ENCODE results near the gene SPATA19. TPM values are rescaled to one million over a fixed set of nuclear protein-coding genes. Genes with fewer than 3 reads are reported as not detected.

The SPATA19 gene
- total and polyA plus RNA-seq, 4 donors, result not detected

DNA sequence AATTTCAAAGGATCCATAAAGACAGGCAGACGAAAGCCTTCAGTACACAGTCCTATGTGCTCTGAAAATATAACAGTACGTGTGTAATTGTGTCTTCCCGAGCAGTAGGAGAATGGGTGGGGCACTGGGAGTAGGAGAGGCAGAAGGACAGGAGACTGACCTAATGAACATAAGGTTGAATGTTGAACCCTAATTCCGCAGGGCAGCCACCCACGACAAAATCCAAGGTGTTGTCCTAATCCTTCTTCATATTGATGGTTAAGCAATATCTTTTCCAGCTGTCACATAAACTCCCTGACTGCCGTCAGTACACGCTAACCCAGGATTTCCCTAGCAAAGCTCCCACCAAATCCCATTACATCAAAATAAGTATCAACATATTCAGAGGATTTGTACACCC, 34.5 kb downstream of the SPATA19 start (continued):
- TF ChIP-seq RAD21 (IDR thresholded peaks at IDR 0.05), result no peak
- TF ChIP-seq HNF4G (IDR thresholded peaks at IDR 0.05), result no peak

DNA sequence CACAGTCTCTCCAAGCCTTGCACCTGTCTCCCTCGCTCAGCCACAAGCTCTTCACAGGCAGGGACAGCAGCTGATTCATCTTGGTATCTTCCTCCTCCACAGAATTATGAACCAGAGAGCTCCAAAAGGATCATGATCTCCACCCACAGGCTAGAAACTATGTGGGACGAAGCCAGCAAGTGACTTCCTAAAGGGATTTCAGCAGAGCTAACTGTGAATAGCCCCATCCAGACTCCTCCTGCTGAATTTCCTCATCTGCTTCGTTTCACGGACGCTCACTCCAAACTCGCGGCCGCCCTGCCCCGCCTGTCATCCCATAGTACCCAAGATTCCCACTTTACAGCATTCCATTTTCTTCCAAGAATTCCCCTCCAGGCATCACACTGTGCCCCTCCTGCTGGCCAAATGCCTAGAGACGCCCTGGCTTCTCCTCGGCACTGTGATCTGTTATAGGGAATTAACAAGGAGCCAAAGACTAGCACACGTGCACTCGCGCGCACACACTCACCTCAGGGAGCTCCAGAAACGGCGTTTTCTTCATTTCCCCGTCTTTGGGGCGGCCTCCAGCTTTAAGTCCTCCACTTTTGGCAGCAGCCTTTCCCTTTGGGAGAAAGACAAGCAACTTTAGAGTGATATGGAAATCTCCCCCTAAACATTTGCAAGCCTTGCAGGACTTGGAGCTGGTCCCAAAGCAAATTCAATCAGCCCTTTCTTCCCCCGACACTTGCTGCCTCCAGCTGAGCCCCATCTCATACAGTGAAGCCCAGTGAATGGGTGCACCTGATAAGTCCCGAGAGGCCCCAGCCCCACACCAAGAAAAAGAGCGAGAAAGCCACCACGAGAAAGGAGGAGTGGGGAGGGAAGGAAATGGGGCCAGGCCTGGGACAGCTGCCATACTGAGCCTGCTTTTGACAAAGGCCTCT, 35.5 kb downstream of the SPATA19 start:
- H3K9ac ChIP-seq (ENCODE audit: low read depth in 1 of 2, low read length in 2 of 2), result no peak overlapping the region
- 37% methylated on average over 23 of the region's 23 CpGs for WGBS
- H3K9me3 ChIP-seq (ENCODE audit: control insufficient read depth in 4 of 4, low read length in 3 of 4), result no peaks in the 10 kb centered on the region

DNA sequence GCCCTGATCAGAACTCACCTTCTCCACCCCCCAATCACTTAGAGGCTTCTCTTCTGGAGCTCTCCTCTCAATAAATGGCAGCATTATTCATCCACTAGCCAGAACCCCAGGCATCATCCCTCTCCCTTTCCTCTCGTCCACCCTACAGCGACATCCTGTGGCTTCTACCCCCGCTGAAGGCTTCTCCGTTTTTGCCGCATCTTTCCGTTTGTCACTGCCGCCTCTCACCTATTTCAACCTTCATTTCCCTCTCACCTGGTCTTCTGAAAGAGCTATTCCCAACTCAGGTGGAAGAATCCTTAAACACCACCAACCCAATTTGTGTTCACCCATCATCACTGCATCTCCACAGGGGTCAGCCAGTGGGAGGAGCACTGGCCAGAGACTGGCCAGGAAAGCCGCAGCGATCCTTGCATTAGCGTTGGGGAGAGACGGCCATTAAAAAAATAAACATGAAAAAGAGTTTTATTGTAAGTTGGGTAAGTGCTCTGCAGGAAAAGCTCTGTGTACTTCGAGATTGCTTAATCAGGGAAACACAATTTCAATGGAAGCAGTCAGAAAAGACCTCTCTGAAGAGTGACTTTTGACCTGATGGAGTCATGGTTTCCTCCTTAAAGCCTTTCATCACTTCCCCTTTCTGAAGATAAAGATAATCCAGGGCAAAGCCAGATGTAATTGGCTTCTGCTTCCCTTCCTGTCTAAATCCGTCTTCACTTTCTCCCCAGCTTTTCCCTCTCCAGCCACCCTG, 36.7 kb downstream of the SPATA19 start:
- Histone ChIP-seq H3K27ac (ENCODE audit: low read depth in 1 of 2, low read length in 2 of 2) (no peak overlapping the region), H3K4me3 (ENCODE audit: low read depth in 1 of 3, low read length in 3 of 3) (no peak overlapping the region)
- 40% methylated on average over 13 of the region's 13 CpGs for WGBS
- TF ChIP-seq HNF4G (IDR thresholded peaks at IDR 0.05) (no peak), RXRA (IDR thresholded peaks at IDR 0.05) (no peak), EGR1 (IDR thresholded peaks at IDR 0.05; ENCODE audit: low read depth in 2 of 2) (no peak), TAF1 (conservative IDR thresholded peaks at IDR 0.05) (no peak), NR2F2 (IDR thresholded peaks at IDR 0.05) (no peak), SP1 (IDR thresholded peaks at IDR 0.05) (no peak), YY1 (IDR thresholded peaks at IDR 0.05) (no peak), RAD21 (IDR thresholded peaks at IDR 0.05) (no peak)
- TF ChIP-seq, protein P1, sequence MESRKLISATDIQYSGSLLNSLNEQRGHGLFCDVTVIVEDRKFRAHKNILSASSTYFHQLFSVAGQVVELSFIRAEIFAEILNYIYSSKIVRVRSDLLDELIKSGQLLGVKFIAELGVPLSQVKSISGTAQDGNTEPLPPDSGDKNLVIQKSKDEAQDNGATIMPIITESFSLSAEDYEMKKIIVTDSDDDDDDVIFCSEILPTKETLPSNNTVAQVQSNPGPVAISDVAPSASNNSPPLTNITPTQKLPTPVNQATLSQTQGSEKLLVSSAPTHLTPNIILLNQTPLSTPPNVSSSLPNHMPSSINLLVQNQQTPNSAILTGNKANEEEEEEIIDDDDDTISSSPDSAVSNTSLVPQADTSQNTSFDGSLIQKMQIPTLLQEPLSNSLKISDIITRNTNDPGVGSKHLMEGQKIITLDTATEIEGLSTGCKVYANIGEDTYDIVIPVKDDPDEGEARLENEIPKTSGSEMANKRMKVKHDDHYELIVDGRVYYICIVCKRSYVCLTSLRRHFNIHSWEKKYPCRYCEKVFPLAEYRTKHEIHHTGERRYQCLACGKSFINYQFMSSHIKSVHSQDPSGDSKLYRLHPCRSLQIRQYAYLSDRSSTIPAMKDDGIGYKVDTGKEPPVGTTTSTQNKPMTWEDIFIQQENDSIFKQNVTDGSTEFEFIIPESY (IDR thresholded peaks at IDR 0.05), result no peak
- TF ChIP-seq, protein P2, sequence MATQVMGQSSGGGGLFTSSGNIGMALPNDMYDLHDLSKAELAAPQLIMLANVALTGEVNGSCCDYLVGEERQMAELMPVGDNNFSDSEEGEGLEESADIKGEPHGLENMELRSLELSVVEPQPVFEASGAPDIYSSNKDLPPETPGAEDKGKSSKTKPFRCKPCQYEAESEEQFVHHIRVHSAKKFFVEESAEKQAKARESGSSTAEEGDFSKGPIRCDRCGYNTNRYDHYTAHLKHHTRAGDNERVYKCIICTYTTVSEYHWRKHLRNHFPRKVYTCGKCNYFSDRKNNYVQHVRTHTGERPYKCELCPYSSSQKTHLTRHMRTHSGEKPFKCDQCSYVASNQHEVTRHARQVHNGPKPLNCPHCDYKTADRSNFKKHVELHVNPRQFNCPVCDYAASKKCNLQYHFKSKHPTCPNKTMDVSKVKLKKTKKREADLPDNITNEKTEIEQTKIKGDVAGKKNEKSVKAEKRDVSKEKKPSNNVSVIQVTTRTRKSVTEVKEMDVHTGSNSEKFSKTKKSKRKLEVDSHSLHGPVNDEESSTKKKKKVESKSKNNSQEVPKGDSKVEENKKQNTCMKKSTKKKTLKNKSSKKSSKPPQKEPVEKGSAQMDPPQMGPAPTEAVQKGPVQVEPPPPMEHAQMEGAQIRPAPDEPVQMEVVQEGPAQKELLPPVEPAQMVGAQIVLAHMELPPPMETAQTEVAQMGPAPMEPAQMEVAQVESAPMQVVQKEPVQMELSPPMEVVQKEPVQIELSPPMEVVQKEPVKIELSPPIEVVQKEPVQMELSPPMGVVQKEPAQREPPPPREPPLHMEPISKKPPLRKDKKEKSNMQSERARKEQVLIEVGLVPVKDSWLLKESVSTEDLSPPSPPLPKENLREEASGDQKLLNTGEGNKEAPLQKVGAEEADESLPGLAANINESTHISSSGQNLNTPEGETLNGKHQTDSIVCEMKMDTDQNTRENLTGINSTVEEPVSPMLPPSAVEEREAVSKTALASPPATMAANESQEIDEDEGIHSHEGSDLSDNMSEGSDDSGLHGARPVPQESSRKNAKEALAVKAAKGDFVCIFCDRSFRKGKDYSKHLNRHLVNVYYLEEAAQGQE (IDR thresholded peaks at IDR 0.05), result no peak
- TF ChIP-seq, protein P3, sequence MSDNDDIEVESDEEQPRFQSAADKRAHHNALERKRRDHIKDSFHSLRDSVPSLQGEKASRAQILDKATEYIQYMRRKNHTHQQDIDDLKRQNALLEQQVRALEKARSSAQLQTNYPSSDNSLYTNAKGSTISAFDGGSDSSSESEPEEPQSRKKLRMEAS (IDR thresholded peaks at IDR 0.05), result no peak
- TF ChIP-seq, protein P4, sequence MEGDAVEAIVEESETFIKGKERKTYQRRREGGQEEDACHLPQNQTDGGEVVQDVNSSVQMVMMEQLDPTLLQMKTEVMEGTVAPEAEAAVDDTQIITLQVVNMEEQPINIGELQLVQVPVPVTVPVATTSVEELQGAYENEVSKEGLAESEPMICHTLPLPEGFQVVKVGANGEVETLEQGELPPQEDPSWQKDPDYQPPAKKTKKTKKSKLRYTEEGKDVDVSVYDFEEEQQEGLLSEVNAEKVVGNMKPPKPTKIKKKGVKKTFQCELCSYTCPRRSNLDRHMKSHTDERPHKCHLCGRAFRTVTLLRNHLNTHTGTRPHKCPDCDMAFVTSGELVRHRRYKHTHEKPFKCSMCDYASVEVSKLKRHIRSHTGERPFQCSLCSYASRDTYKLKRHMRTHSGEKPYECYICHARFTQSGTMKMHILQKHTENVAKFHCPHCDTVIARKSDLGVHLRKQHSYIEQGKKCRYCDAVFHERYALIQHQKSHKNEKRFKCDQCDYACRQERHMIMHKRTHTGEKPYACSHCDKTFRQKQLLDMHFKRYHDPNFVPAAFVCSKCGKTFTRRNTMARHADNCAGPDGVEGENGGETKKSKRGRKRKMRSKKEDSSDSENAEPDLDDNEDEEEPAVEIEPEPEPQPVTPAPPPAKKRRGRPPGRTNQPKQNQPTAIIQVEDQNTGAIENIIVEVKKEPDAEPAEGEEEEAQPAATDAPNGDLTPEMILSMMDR (IDR thresholded peaks at IDR 0.05; ENCODE audit: low read depth, low read length, missing input control), result no peak

More for the DNA sequence above, 35.5 kb downstream of the SPATA19 start:
- Histone ChIP-seq H3K36me3 (ENCODE audit: control insufficient read depth in 4 of 4, insufficient read depth in 3 of 4, low read depth in 1 of 4, low read length in 3 of 4) (no peaks in the 10 kb centered on the region), H3K27me3 (ENCODE audit: control insufficient read depth in 4 of 4, insufficient read depth in 4 of 4, low read length in 3 of 4) (peaks cover 0 to 6% (median under 1%) of the 10 kb centered on the region in 4 donors), H3K4me3 (ENCODE audit: low read depth in 1 of 3, low read length in 3 of 3) (no peak overlapping the region), H3K27ac (ENCODE audit: low read depth in 1 of 2, low read length in 2 of 2) (no peak overlapping the region), H3K4me1 (ENCODE audit: control insufficient read depth in 4 of 4, insufficient read depth in 4 of 4, low read length in 3 of 4) (no peaks in the 10 kb centered on the region)
- TF ChIP-seq FOXA2 (IDR thresholded peaks at IDR 0.05) (no peak), NR2F2 (IDR thresholded peaks at IDR 0.05) (no peak), TAF1 (conservative IDR thresholded peaks at IDR 0.05) (no peak), RAD21 (IDR thresholded peaks at IDR 0.05) (no peak)
- TF ChIP-seq, protein P2 (IDR thresholded peaks at IDR 0.05), result no peak
- DNase-seq (ENCODE audit: low spot score), result no peak

More for the DNA sequence above, 36.7 kb downstream of the SPATA19 start:
- H3K9me3 ChIP-seq (ENCODE audit: control insufficient read depth in 4 of 4, low read length in 3 of 4), result no peaks in the 10 kb centered on the region
- no peak for DNase-seq (ENCODE audit: low spot score)
- no peaks in the 10 kb centered on the region for H3K36me3 ChIP-seq (ENCODE audit: control insufficient read depth in 4 of 4, insufficient read depth in 3 of 4, low read depth in 1 of 4, low read length in 3 of 4)
- H3K27me3 ChIP-seq (ENCODE audit: control insufficient read depth in 4 of 4, insufficient read depth in 4 of 4, low read length in 3 of 4), result peaks cover 0 to 2% (median 0%) of the 10 kb centered on the region in 4 donors
- H3K9ac ChIP-seq (ENCODE audit: low read depth in 1 of 2, low read length in 2 of 2), result no peak overlapping the region
- H3K4me1 ChIP-seq (ENCODE audit: control insufficient read depth in 4 of 4, insufficient read depth in 4 of 4, low read length in 3 of 4), result no peaks in the 10 kb centered on the region

Data from liver (tissue), 9 donors.